Measurements from ENCODE around the gene MICAL3. TPM values are rescaled to one million over a fixed set of nuclear protein-coding genes. Genes with fewer than 3 reads are reported as not detected.

Gene MICAL3
- polyA plus RNA-seq, 1 of the 3 experiments (the other 2 are of a cell fraction), result 83.1 TPM

DNA sequence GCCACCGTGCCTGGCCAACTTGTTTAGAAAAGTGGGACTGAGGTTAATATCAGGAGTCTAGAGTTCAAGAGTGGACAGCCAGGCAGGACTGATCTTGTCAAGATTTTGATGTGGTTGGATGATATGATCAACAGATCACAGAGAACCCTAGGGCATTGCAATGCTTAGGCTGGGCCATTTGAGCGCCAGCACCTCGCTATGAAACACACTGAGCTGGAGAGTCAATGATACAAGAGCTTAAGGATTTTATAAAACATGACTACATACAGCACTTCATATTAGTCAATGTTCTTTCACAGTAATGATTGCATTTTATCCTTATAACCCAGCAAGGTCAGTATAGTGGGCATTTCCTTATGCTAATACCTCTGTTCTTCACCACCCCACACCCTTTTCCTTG lies 38.1 kb upstream of the MICAL3 start (continued):
- TF ChIP-seq CTCF (IDR thresholded peaks at IDR 0.05), result no peak

DNA sequence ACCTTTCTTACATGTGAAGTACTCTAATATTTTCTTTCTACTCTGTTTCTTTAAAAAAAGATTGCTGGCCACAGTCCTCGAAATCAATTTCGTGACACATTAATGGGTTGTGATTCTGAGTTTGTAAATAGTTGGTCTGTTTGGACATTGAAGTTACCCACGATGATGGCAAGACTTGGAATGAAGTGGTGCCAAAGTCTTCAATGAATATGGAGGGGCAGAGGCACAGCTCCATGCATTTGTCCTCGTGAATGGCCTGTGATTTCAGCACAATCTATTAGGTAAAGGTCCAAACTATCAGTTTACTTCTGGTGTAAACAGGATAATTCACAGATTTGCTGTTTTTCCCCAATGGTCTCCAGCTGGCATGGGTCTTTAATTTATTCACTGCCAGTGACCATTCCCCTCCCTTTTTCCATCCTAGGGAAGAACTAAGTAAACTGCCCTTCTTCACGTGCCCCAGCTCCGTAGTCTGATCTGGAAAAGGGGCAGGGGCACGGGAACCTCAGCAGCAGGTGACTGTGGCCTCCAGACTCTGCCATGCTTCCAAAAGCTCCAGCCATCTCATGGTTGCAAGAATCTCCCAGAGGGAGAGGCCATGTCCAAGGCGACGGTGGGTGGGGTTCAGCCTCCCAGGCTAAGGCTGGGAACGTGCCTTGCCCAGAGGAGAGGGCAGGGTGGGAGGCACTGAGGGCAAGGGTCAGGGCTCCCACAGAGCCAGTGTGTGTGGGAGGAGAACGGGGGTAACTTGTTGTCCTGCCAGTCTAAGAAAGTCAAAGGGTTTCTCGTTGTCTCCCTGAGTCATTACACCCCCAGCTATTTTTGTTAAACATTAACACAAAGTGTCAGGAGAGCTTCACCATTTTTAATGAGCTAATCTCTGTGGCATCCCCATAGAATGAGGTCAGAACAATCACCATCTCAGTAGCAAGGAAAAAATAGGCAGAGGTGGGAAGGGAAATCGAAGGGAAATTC lies 36.6 kb upstream of the MICAL3 start:
- POLR2A ChIA-PET, result no interaction called here
- H3K4me3 ChIP-seq (ENCODE audit: low read depth in 2 of 2, low read length in 1 of 2), result no peak overlapping the region
- no peak for TF ChIP-seq EZH2phosphoT487 (IDR thresholded peaks at IDR 0.05; ENCODE audit: borderline replicate concordance, low read depth)
- no peak for TF ChIP-seq FOXM1 (IDR thresholded peaks at IDR 0.05; ENCODE audit: low read depth)
- TF ChIP-seq, protein P1, sequence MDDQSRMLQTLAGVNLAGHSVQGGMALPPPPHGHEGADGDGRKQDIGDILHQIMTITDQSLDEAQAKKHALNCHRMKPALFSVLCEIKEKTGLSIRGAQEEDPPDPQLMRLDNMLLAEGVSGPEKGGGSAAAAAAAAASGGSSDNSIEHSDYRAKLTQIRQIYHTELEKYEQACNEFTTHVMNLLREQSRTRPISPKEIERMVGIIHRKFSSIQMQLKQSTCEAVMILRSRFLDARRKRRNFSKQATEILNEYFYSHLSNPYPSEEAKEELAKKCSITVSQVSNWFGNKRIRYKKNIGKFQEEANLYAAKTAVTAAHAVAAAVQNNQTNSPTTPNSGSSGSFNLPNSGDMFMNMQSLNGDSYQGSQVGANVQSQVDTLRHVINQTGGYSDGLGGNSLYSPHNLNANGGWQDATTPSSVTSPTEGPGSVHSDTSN (IDR thresholded peaks at IDR 0.05), result peak; percentile 18; the same call in 1 of the 2 replicates
- TF ChIP-seq TCF12 (IDR thresholded peaks at IDR 0.05), result peak; percentile 23; the same call in 1 of the 2 replicates
- TF ChIP-seq EP300 (IDR thresholded peaks at IDR 0.05; ENCODE audit: borderline replicate concordance in 1 of 2, low read depth in 1 of 2, low read length in 1 of 2), result peak in 1 of 2 experiments; percentile 7; a peak in 1 of 4 replicates
- TF ChIP-seq FOSL2 (IDR thresholded peaks at IDR 0.05; ENCODE audit: borderline replicate concordance, low read depth), result peak; percentile 8; the same call in 1 of the 2 replicates
- H3K9me2 ChIP-seq, result no peaks in the 10 kb centered on the region
- peaks cover 11 to 25% of the 10 kb centered on the region in 2 experiments; a peak in 3 of 4 replicates for H3K4me1 ChIP-seq (ENCODE audit: control insufficient read depth in 1 of 2, insufficient read depth in 2 of 2, low read depth in 1 of 2, low read length in 1 of 2)
- 0 out of 2 replicates have a peak overlapping the region, but pooled peaks have one; percentile 12 for H3K4me2 ChIP-seq
- no peak overlapping the region for H3K27ac ChIP-seq (ENCODE audit: low read depth in 2 of 2, low read length in 1 of 2)
- no peak for DNase-seq
- no peak overlapping the region for H3K9ac ChIP-seq
- no peaks in the 10 kb centered on the region for H4K20me1 ChIP-seq (ENCODE audit: insufficient read depth)
- no peaks in the 10 kb centered on the region for H3K36me3 ChIP-seq (replicated peaks in 1 of 2; ENCODE audit: control insufficient read depth in 1 of 2, insufficient read depth in 2 of 2, low read length in 1 of 2)
- H3K27me3 ChIP-seq (ENCODE audit: insufficient read depth), result no peaks in the 10 kb centered on the region
- H3K79me2 ChIP-seq (ENCODE audit: insufficient read depth), result no peaks in the 10 kb centered on the region
- H3K9me3 ChIP-seq, result no peaks in the 10 kb centered on the region
- 62% methylated on average over 12 of the region's 13 CpGs for WGBS (ENCODE audit: low lambda C conversion rate)
- H3F3A ChIP-seq (replicated peaks; ENCODE audit: insufficient read depth), result peaks cover 9% of the 10 kb centered on the region
- CTCF ChIA-PET, result interaction anchor here (1.3 to 4.0 kb wide), 2 partner anchors 15 to 37 kb away, joined by 3 to 32 read pairs; no protein-coding TSS in a partner anchor
- no peak overlapping the region for H2AFZ ChIP-seq (ENCODE audit: low read depth)

- peaks cover 15% of the 10 kb centered on the region for H3F3A ChIP-seq (replicated peaks; ENCODE audit: insufficient read depth)
- no peak overlapping the region for H3K9ac ChIP-seq
- H3K4me3 ChIP-seq (ENCODE audit: low read depth in 2 of 2, low read length in 1 of 2), result no peak overlapping the region
- H3K9me3 ChIP-seq, result no peaks in the 10 kb centered on the region
- H4K20me1 ChIP-seq (ENCODE audit: insufficient read depth), result no peaks in the 10 kb centered on the region
- no peak overlapping the region for H3K27ac ChIP-seq (ENCODE audit: low read depth in 2 of 2, low read length in 1 of 2)
- no peaks in the 10 kb centered on the region for H3K36me3 ChIP-seq (replicated peaks in 1 of 2; ENCODE audit: control insufficient read depth in 1 of 2, insufficient read depth in 2 of 2, low read length in 1 of 2)
- TF ChIP-seq, protein P1 (IDR thresholded peaks at IDR 0.05), result no peak
- no peak for TF ChIP-seq EZH2phosphoT487 (IDR thresholded peaks at IDR 0.05; ENCODE audit: borderline replicate concordance, low read depth)
- no peak for TF ChIP-seq TCF12 (IDR thresholded peaks at IDR 0.05)
- TF ChIP-seq MEF2A (IDR thresholded peaks at IDR 0.05; ENCODE audit: borderline replicate concordance, low read depth), result no peak
- TF ChIP-seq GABPA (IDR thresholded peaks at IDR 0.05; ENCODE audit: low read depth), result no peak
- no peak for TF ChIP-seq MXI1 (IDR thresholded peaks at IDR 0.05; ENCODE audit: low read depth, low read length)
- no peak for TF ChIP-seq JUND (IDR thresholded peaks at IDR 0.05)
- TF ChIP-seq RXRA (IDR thresholded peaks at IDR 0.05; ENCODE audit: borderline replicate concordance, low read depth), result no peak
- no peak for TF ChIP-seq YY1 (IDR thresholded peaks at IDR 0.05; ENCODE audit: low read depth)
- TF ChIP-seq TAF1 (IDR thresholded peaks at IDR 0.05; ENCODE audit: borderline replicate concordance, low read depth, low read length), result no peak
- no peaks in the 10 kb centered on the region for H3K9me2 ChIP-seq
- H3K4me2 ChIP-seq, result no peak overlapping the region
- no peak overlapping the region for H2AFZ ChIP-seq (ENCODE audit: low read depth)
- WGBS (ENCODE audit: low lambda C conversion rate), result 84% methylated on average over 5 of the region's 5 CpGs
- H3K27me3 ChIP-seq (ENCODE audit: insufficient read depth), result no peaks in the 10 kb centered on the region
- no peaks in the 10 kb centered on the region for H3K79me2 ChIP-seq (ENCODE audit: insufficient read depth)
- peaks cover 15 to 33% of the 10 kb centered on the region in 2 experiments; a peak in 3 of 4 replicates for H3K4me1 ChIP-seq (ENCODE audit: control insufficient read depth in 1 of 2, insufficient read depth in 2 of 2, low read depth in 1 of 2, low read length in 1 of 2)
- CTCF ChIA-PET, result interaction anchor here (2.2 kb wide), 1 partner anchor 16 kb away, joined by 10 read pairs; no protein-coding TSS in a partner anchor
- no peak for DNase-seq
- POLR2A ChIA-PET, result no interaction called here
Observed at GRCh38 chr22:18059991-18060390, 35.6 kb upstream of the MICAL3 start.
